Heart right ventricle (tissue), 16 donors: ENCODE measurements around the gene CCDC137. TPM values are rescaled to one million over a fixed set of nuclear protein-coding genes. Genes with fewer than 3 reads are reported as not detected.

Experiments
- ATAC-seq, 8 donors: fragments of 200-7000 bp; cut with Tn5 transposase; one replicate each; pipeline ENCODE4 v1.9.1; 2020; ENCODE audit warnings: mild to moderate bottlenecking in 8 of 8, moderate library complexity in 8 of 8, moderate number of reproducible peaks in 1 of 8
- DNase-seq, 2 donors: peaks; one replicate each; pipeline ENCODE4 v3.0.0-alpha.2; 2020
- H3K27ac ChIP-seq, 10 donors: fragments of 200-600 bp; sonication (generic) in 2 of 10; one replicate each; pipeline versions ENCODE4 v1.5.0 to v1.8.0; 2020 to 2022; ENCODE audit warnings: mild to moderate bottlenecking in 3 of 10
- H3K27me3 ChIP-seq, 7 donors: fragments of 200-600 bp; one replicate each; pipeline ENCODE4 v1.8.0; 2021 to 2022; ENCODE audit warnings: mild to moderate bottlenecking in 2 of 7
- H3K36me3 ChIP-seq, 9 donors: fragments of 200-600 bp; sonication (generic) in 1 of 9; one replicate each; pipeline versions ENCODE4 v1.5.0 to v1.8.0; 2020 to 2022; ENCODE audit warnings: mild to moderate bottlenecking in 2 of 9
- H3K4me1 ChIP-seq, 9 donors: fragments of 200-600 bp; sonication (generic) in 1 of 9; one replicate each; pipeline versions ENCODE4 v1.5.0 to v1.8.0; 2020 to 2022; ENCODE audit warnings: mild to moderate bottlenecking in 4 of 9
- H3K4me3 ChIP-seq, 10 donors: fragments of 200-600 bp; sonication (generic) in 2 of 10; one replicate each; pipeline versions ENCODE4 v1.5.0 to v1.8.0; 2020 to 2022; ENCODE audit warnings: mild to moderate bottlenecking in 7 of 10, moderate library complexity in 2 of 10
- H3K9me3 ChIP-seq, 11 donors: fragments of 200-600 bp in 10 of 11; sonication (generic) in 2 of 11; one replicate each; pipeline versions ENCODE4 v1.5.0 to v1.8.0; 2013 to 2022; ENCODE audit warnings: mild to moderate bottlenecking in 2 of 11, control low read depth in 1 of 11, moderate library complexity in 1 of 11
- CTCF ChIP-seq, 9 donors: fragments of 200-600 bp; sonication (generic) in 2 of 9; IDR thresholded peaks; one replicate each; pipeline versions ENCODE4 v1.5.0 to v1.8.0; 2021 to 2022; ENCODE audit warnings: antibody characterized with exemption in 9 of 9, mild to moderate bottlenecking in 5 of 9, moderate library complexity in 1 of 9
- WGBS, 2 donors: extraction: QIAGEN DNeasy Blood & Tissue Kit; methylation state at CpG; one replicate each; pipeline ENCODE4 v1.1.7; 2013; ENCODE audit warnings: inconsistent platforms in 1 of 2; 5-methylcytosine and 5-hydroxymethylcytosine counted together
- intact Hi-C, 10 donors: fragments of 100-400 bp; cut with DNase I; formaldehyde crosslinking; loops; one replicate each; pipeline versions ENCODE4 v1.11.1 to v1.14.2; 2022
- polyA plus RNA-seq, 2 donors: library from polyadenylated mRNA; stranded (reverse); fragments of 200-250 nt; gene quantifications; one replicate each; pipeline ENCODE4 v1.2.3, GENCODE V29; 2013
- total RNA-seq, 10 donors: library from RNA; stranded (reverse); fragmentation: NEBNext Ultra II Directional in 3 of 10; extraction: Animal tissue kit (Norgen Biotek cat#: 25700) in 3 of 10; gene quantifications; one replicate each; pipeline versions ENCODE4 v1.2.1 to v1.2.4, GENCODE V29; 2021 to 2023
- donor health status: Arrhythmogenic right ventricular cardiomyopathy.
- donor health status: ischemic (EF 13 %, LVEDD 7.1; RV severe dilation, severe dysfunction).
- donor health status: healthy with polysubstance abuse.
- donor health status: DM: no; HTN: yes; CAD: no.
- donor health status: DM: no; HTN: no; CAD: no.
- donor health status: ischemic (EF 25% LVEDD 6.9; RV normal size, moderate dysfunction).
- donor health status: ischemic (EF 25% LVEDD 5.7; RV mildly dilated, moderate dysfunction).
- donor health status: healthy.
- donor health status: DM: yes; HTN: yes; CAD: no.
- donor health status: Ischemic cardiomyopathy.
- donor health status: ischemic (EF 35%, LVEDD 5.7; RV mildly dilated, moderate dysfunction).
- donor health status: nonischemic (EF 11% LVEDD 7.7; RV severe dilation, severe dysfunction).
- donor health status: DM: yes; HTN: yes; CAD: no.
- donor health status: PGD.
- donor health status: ischemic (EF 29% LVEDD 5.4; RV normal size, mild dysfunction).
- donor health status: nonischemic (EF 23%, LVEDD 6.1; RV moderate dilation, normal function).

The CCDC137 gene
- total and polyA plus RNA-seq, 12 donors, result 3.4 to 14.4 (median 5.5) TPM

- intact Hi-C loops, result no loop called here
- Histone ChIP-seq H3K27ac (peak overlapping the region in 2 of 10 donors; percentile 19 to 40), H3K9me3 (no peaks in the 10 kb centered on the region), H3K36me3 (peaks cover 0 to 9% (median 0%) of the 10 kb centered on the region in 9 donors), H3K27me3 (no peaks in the 10 kb centered on the region), H3K4me3 (peak overlapping the region in 9 of 10 donors; percentile 68 to 87 (median 80)), H3K4me1 (peaks cover 7 to 36% (median 31%) of the 10 kb centered on the region in 9 donors)
- DNase-seq (no peak), ATAC-seq (no peak)
- 44 to 45% methylated on average over 18 of the region's 18 CpGs for WGBS, 2 donors
- no peak for TF ChIP-seq CTCF (IDR thresholded peaks at IDR 0.05)
These were observed 46.5 kb downstream of the CCDC137 start for GRCh38 chr17:81713004-81713555.

GRCh38 chr17:81713556-81714411, 47.2 kb downstream of the CCDC137 start:
- TF ChIP-seq CTCF (IDR thresholded peaks at IDR 0.05), result no peak
- Histone ChIP-seq H3K27ac (no peak overlapping the region), H3K4me1 (peaks cover 7 to 36% (median 31%) of the 10 kb centered on the region in 9 donors), H3K4me3 (no peak overlapping the region), H3K36me3 (peaks cover 0 to 8% (median 0%) of the 10 kb centered on the region in 9 donors), H3K27me3 (no peaks in the 10 kb centered on the region), H3K9me3 (no peaks in the 10 kb centered on the region)
- intact Hi-C loops, result no loop called here
- DNase-seq, result peak in 1 of 2 donors; percentile 23
- peak in 1 of 8 donors; percentile 0 for ATAC-seq
- WGBS, 2 donors, result 80 to 84% methylated on average over 35 to 36 of the region's 36 CpGs

- no peak overlapping the region for H3K27ac ChIP-seq
- H3K4me3 ChIP-seq, result no peak overlapping the region
- ATAC-seq, result no peak
- H3K27me3 ChIP-seq, result no peaks in the 10 kb centered on the region
- H3K4me1 ChIP-seq, result peaks cover 7 to 36% (median 31%) of the 10 kb centered on the region in 9 donors
- DNase-seq, result no peak
- peaks cover 0 to 8% (median 0%) of the 10 kb centered on the region in 9 donors for H3K36me3 ChIP-seq
- H3K9me3 ChIP-seq, result no peaks in the 10 kb centered on the region
- intact Hi-C loops, result no loop called here
- no peak for TF ChIP-seq CTCF (IDR thresholded peaks at IDR 0.05)
- WGBS, 2 donors, result 96 to 97% methylated on average over 39 of the region's 39 CpGs
These were observed 48.0 kb downstream of the CCDC137 start for GRCh38 chr17:81714412-81715106.
